Nephron (organoid): ENCODE measurements around the gene RASL11B.

Experiments used
- H3K27ac Mint-ChIP-seq, 3 experiments: 2 replicates each; pipeline ENCODE4 v1.8.0; 2020; ENCODE audit warnings: mixed read lengths in 3 of 3, mild to moderate bottlenecking in 2 of 3, moderate library complexity in 1 of 3
- H3K27me3 Mint-ChIP-seq: 2 replicates; pipeline ENCODE4 v1.8.0; 2021; ENCODE audit warnings: low read depth, mild to moderate bottlenecking, moderate library complexity, mixed read lengths
- H3K36me3 Mint-ChIP-seq: 2 replicates; pipeline ENCODE4 v1.8.0; 2020; ENCODE audit warnings: low read depth, mixed read lengths
- H3K4me1 Mint-ChIP-seq: 2 replicates; pipeline ENCODE4 v1.8.0; 2020; ENCODE audit warnings: mixed read lengths
- H3K4me3 Mint-ChIP-seq, 3 experiments: 2 replicates each; pipeline ENCODE4 v1.8.0; 2020; ENCODE audit warnings: mild to moderate bottlenecking in 3 of 3, mixed read lengths in 3 of 3, moderate library complexity in 2 of 3
- H3K9me3 Mint-ChIP-seq: 2 replicates; pipeline ENCODE4 v1.8.0; 2020; ENCODE audit warnings: mixed read lengths
- CTCF ChIP-seq, 3 experiments: fragments of 200-600 bp; sonication (generic); IDR thresholded peaks; one replicate each; pipeline ENCODE4 v1.5.0; 2021; ENCODE audit warnings: antibody characterized with exemption in 3 of 3; ENCODE audit not compliant: unreplicated experiment in 3 of 3

RASL11B gene

GRCh38 chr4:52842792-52843191, 19.3 kb upstream of the RASL11B start:
- Mint-ChIP-seq H3K36me3 (no peaks in the 10 kb centered on the region), H3K4me3 (no peak overlapping the region), H3K9me3 (no peaks in the 10 kb centered on the region), H3K27ac (peak overlapping the region; percentile 70 to 96 (median 90)), H3K27me3 (no peaks in the 10 kb centered on the region), H3K4me1 (peaks cover 67% of the 10 kb centered on the region)
- TF ChIP-seq CTCF (IDR thresholded peaks at IDR 0.05; ENCODE audit: unreplicated experiment in 3 of 3): no peak

GRCh38 chr4:52843351-52843750, 18.8 kb upstream of the RASL11B start:
- H3K27me3 Mint-ChIP-seq: no peaks in the 10 kb centered on the region
- no peak for TF ChIP-seq CTCF (IDR thresholded peaks at IDR 0.05; ENCODE audit: unreplicated experiment in 3 of 3)
- no peaks in the 10 kb centered on the region for H3K9me3 Mint-ChIP-seq
- no peak overlapping the region for H3K4me3 Mint-ChIP-seq
- H3K4me1 Mint-ChIP-seq: peaks cover 67% of the 10 kb centered on the region
- H3K27ac Mint-ChIP-seq: peak overlapping the region; percentile 70 to 96 (median 90)
- H3K36me3 Mint-ChIP-seq: no peaks in the 10 kb centered on the region

GRCh38 chr4:52843958-52844357, 18.2 kb upstream of the RASL11B start:
- Mint-ChIP-seq H3K27ac (peak overlapping the region in 2 of 3 experiments; percentile 90 to 96), H3K9me3 (no peaks in the 10 kb centered on the region), H3K27me3 (no peaks in the 10 kb centered on the region), H3K4me3 (no peak overlapping the region), H3K36me3 (no peaks in the 10 kb centered on the region), H3K4me1 (peaks cover 62% of the 10 kb centered on the region)
- no peak for TF ChIP-seq CTCF (IDR thresholded peaks at IDR 0.05; ENCODE audit: unreplicated experiment in 3 of 3)

GRCh38 chr4:52844596-52844995, 17.5 kb upstream of the RASL11B start:
- H3K36me3 Mint-ChIP-seq: no peaks in the 10 kb centered on the region
- H3K27ac Mint-ChIP-seq: peak overlapping the region in 2 of 3 experiments; percentile 18 to 96
- H3K4me3 Mint-ChIP-seq: no peak overlapping the region
- H3K9me3 Mint-ChIP-seq: no peaks in the 10 kb centered on the region
- H3K4me1 Mint-ChIP-seq: peaks cover 61% of the 10 kb centered on the region
- no peaks in the 10 kb centered on the region for H3K27me3 Mint-ChIP-seq
- TF ChIP-seq CTCF (IDR thresholded peaks at IDR 0.05; ENCODE audit: unreplicated experiment in 3 of 3): no peak

GRCh38 chr4:52846502-52846901, 15.6 kb upstream of the RASL11B start:
- H3K27me3 Mint-ChIP-seq: no peaks in the 10 kb centered on the region
- H3K4me1 Mint-ChIP-seq: peaks cover 59% of the 10 kb centered on the region
- H3K36me3 Mint-ChIP-seq: no peaks in the 10 kb centered on the region
- no peak overlapping the region for H3K4me3 Mint-ChIP-seq
- TF ChIP-seq CTCF (IDR thresholded peaks at IDR 0.05; ENCODE audit: unreplicated experiment in 3 of 3): no peak
- peak overlapping the region in 2 of 3 experiments; percentile 24 to 25 for H3K27ac Mint-ChIP-seq
- no peaks in the 10 kb centered on the region for H3K9me3 Mint-ChIP-seq

GRCh38 chr4:52848254-52848653, 13.9 kb upstream of the RASL11B start:
- no peaks in the 10 kb centered on the region for H3K9me3 Mint-ChIP-seq
- H3K27ac Mint-ChIP-seq: peak overlapping the region; percentile 63 to 70 (median 63)
- H3K4me1 Mint-ChIP-seq: peaks cover 53% of the 10 kb centered on the region

More at GRCh38 chr4:52848254-52848653, 13.9 kb upstream of the RASL11B start:
- H3K4me3 Mint-ChIP-seq: no peak overlapping the region
- no peaks in the 10 kb centered on the region for H3K36me3 Mint-ChIP-seq
- no peak for TF ChIP-seq CTCF (IDR thresholded peaks at IDR 0.05; ENCODE audit: unreplicated experiment in 3 of 3)
- H3K27me3 Mint-ChIP-seq: no peaks in the 10 kb centered on the region
